Activated naive CD8-positive, alpha-beta T cell treated with anti-CD3 and anti-CD28 coated beads, Interleukin-2, amount 10 ng/mL, durations not matched to agents 7 days and 5 days (primary cell): ENCODE measurements around the gene UBE2G1. TPM values are rescaled to one million over a fixed set of nuclear protein-coding genes. Genes with fewer than 3 reads are reported as not detected.
"Not testable (repeated sequence)": the region's sequence is repeated elsewhere in the genome, so short reads cannot be mapped to it uniquely, and the experiment has no call there.

Experiments
- ATAC-seq: fragments of 150-1000 bp; cut with Tn5 transposase; one replicate; pipeline ENCODE4 v1.10.0; 2021; ENCODE audit warnings: low read depth, moderate library complexity
- POLR2A ChIA-PET: fragments of 350-600 bp; sonication (Branson Sonifier 250); formaldehyde crosslinking; loops from one replicate; lab custom pipeline; 2021; ENCODE audit warnings: antibody characterized with exemption; lab: Charles Lee
- DNase-seq: peaks from one replicate; pipeline ENCODE4 v3.0.0; 2021
- H3K27ac Mint-ChIP-seq: one replicate; pipeline ENCODE4 v1.8.0; 2022; ENCODE audit warnings: mild to moderate bottlenecking, mixed read lengths
- H3K27me3 Mint-ChIP-seq: one replicate; pipeline ENCODE4 v1.8.0; 2022; ENCODE audit warnings: mild to moderate bottlenecking, moderate library complexity, mixed read lengths
- H3K36me3 Mint-ChIP-seq: one replicate; pipeline ENCODE4 v1.8.0; 2021; ENCODE audit warnings: mild to moderate bottlenecking, mixed read lengths
- H3K4me1 Mint-ChIP-seq: one replicate; pipeline ENCODE4 v1.8.0; 2021; ENCODE audit warnings: mixed read lengths
- H3K4me3 Mint-ChIP-seq: one replicate; pipeline ENCODE4 v1.8.0; 2022; ENCODE audit warnings: mild to moderate bottlenecking, moderate library complexity, mixed read lengths
- H3K9me3 Mint-ChIP-seq: one replicate; pipeline ENCODE4 v1.8.0; 2021; ENCODE audit warnings: mixed read lengths
- total RNA-seq, 2 experiments: library from RNA; stranded (reverse); gene quantifications; one replicate each; pipeline ENCODE4 v1.2.3, GENCODE V29; 2021

UBE2G1 gene
- total RNA-seq, 2 experiments from 2014 or later: 65.6 to 69.4 TPM

GRCh38 chr17:4262703-4263102, 103.8 kb downstream of the UBE2G1 start:
- no peaks in the 10 kb centered on the region for H3K27me3 Mint-ChIP-seq
- POLR2A ChIA-PET: interaction anchor here (0.6 to 1.9 kb wide), 4 partner anchors 16 to 1966 kb away, joined by 3 to 8 read pairs (median 5); partner anchors contain the start of gene UBE2G1
- peak overlapping the region; percentile 81 for H3K4me3 Mint-ChIP-seq
- peaks cover 7% of the 10 kb centered on the region for H3K9me3 Mint-ChIP-seq
- DNase-seq (no peak), ATAC-seq (no peak)
- peak overlapping the region; percentile 79 for H3K27ac Mint-ChIP-seq
- H3K4me1 Mint-ChIP-seq: peaks cover 39% of the 10 kb centered on the region
- peaks cover 41% of the 10 kb centered on the region for H3K36me3 Mint-ChIP-seq

DNA sequence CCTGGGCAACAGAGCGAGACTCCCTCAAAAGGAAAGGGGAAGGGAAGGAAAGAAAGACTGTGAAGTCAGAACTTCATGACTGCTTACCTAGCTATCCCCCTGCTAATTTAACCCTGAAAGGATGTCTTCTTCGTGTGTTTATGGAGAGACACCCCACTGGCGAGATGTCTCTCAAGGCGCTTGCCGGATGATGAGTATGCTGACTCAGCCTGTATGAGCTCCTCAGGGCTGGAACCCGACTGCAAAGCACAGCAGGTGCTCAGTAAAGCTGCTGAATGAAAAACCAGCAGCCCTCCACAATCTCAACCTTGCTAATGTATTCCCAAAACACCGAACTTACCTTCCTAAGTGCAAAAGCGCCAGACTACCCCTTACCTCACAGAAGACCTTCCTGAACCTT, 105.0 kb downstream of the UBE2G1 start:
- Mint-ChIP-seq H3K9me3 (peaks cover 7% of the 10 kb centered on the region), H3K4me3 (peak overlapping the region; percentile 51), H3K36me3 (peaks cover 53% of the 10 kb centered on the region), H3K4me1 (peaks cover 46% of the 10 kb centered on the region), H3K27ac (peak overlapping the region; percentile 60), H3K27me3 (no peaks in the 10 kb centered on the region)
- DNase-seq: no peak
- no peak for ATAC-seq
- POLR2A ChIA-PET: interaction anchor here (0.6 kb wide), 1 partner anchor 9 kb away, joined by 5 read pairs; no protein-coding TSS in a partner anchor

DNA sequence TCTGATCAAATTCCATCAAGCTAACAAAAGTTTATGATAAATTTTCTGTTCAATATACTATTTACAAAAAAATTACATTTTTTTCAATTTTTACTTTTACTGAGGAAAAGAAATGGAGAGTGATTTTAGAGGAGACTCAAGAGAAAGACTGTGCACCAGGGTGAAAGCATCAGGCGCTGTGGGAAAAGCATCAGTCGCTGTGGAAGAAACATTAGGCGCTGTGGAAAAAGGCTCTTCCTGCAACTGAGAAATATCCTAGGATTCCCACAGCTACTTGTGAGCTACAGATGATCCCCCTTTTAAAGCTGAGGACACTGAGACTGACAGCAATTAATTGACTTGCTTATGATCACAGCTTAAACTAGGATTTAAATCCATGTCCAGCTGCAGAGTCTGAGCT, 107.6 kb downstream of the UBE2G1 start:
- Mint-ChIP-seq H3K27me3 (no peaks in the 10 kb centered on the region), H3K4me1 (peaks cover 38% of the 10 kb centered on the region)
- POLR2A ChIA-PET: no interaction called here

GRCh38 chr17:4256952-4257351, 109.5 kb downstream of the UBE2G1 start:
- Mint-ChIP-seq H3K27me3 (no peaks in the 10 kb centered on the region), H3K4me1 (peaks cover 32% of the 10 kb centered on the region), H3K36me3 (peaks cover 56% of the 10 kb centered on the region), H3K4me3 (no peak overlapping the region), H3K27ac (no peak overlapping the region), H3K9me3 (peaks cover 8% of the 10 kb centered on the region)
- DNase-seq (no peak), ATAC-seq (no peak)
- POLR2A ChIA-PET: interaction anchor here (0.6 kb wide), 1 partner anchor 9 kb away, joined by 3 read pairs; no protein-coding TSS in a partner anchor

More for the DNA sequence above, 107.6 kb downstream of the UBE2G1 start:
- peaks cover 59% of the 10 kb centered on the region for H3K36me3 Mint-ChIP-seq
- H3K4me3 Mint-ChIP-seq: no peak overlapping the region
- H3K27ac Mint-ChIP-seq: no peak overlapping the region
- H3K9me3 Mint-ChIP-seq: peaks cover 8% of the 10 kb centered on the region
- no peak for ATAC-seq
- DNase-seq: no peak

DNA sequence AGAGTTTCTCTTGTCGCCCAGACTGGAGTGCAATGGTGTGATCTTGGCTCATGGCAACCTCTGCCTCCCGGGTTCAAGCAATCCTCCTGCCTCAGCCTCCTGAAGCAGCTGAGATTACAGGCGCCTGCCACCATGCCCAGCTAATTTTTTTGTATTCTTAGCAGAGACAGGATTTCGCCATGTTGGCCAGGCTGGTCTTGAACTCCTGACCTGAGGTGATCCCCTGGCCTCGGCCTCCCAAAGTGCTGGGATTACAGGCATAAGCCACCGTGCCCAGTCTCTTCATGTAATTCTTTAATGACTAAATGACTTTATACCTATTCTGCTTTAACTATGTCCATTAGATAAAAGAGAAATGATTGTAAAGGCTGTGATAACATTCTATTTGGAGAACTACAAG, 111.2 kb downstream of the UBE2G1 start:
- not testable (repeated sequence) for H3K4me3 Mint-ChIP-seq, H3K27ac Mint-ChIP-seq

GRCh38 chr17:4250887-4251286, 115.6 kb downstream of the UBE2G1 start:
- Mint-ChIP-seq H3K36me3 (peaks cover 10% of the 10 kb centered on the region), H3K4me3 (no peak overlapping the region), H3K9me3 (no peaks in the 10 kb centered on the region), H3K27ac (peak overlapping the region; percentile 23), H3K27me3 (no peaks in the 10 kb centered on the region), H3K4me1 (peaks cover 32% of the 10 kb centered on the region)
- DNase-seq (no peak), ATAC-seq (no peak)
- POLR2A ChIA-PET: no interaction called here

More for the DNA sequence above, 111.2 kb downstream of the UBE2G1 start:
- ATAC-seq, H3K9me3 Mint-ChIP-seq, DNase-seq, H3K27me3 Mint-ChIP-seq: not testable (repeated sequence)
- POLR2A ChIA-PET: interaction anchor here (0.7 kb wide), 1 partner anchor 52 kb away, joined by 3 read pairs; no protein-coding TSS in a partner anchor
- peaks cover 39% of the 10 kb centered on the region for H3K36me3 Mint-ChIP-seq
- H3K4me1 Mint-ChIP-seq: peaks cover 29% of the 10 kb centered on the region

DNA sequence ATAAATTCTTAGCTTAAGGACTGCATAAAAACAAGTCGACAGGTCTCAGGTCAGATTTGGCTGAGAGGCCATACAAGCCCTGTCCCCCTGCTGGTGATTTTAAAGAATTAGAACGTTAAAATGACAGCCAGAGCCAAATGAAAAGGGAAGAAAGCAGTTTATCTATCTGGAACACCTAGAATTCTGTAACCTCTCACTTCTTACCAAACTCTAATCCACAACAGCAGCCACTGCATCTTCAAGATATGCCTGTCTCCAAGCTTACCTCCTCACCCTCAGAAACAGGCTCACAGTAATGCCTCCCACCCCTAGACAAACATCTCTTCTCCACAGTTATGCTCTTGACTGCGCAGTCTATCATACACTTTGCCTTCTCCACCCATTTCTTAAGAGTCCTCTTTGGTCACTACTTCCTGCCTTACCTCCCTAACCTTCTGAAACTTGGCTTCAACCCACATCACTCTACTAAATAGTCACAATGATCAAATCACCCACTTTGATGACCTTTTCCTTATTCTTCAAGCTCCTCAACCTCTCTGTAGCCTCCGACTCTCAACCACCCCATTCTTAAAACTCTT, 116.9 kb downstream of the UBE2G1 start:
- H3K9me3 Mint-ChIP-seq: no peaks in the 10 kb centered on the region
- H3K27me3 Mint-ChIP-seq: no peaks in the 10 kb centered on the region
- ATAC-seq (no peak), DNase-seq (no peak)
- H3K4me1 Mint-ChIP-seq: peaks cover 38% of the 10 kb centered on the region
- peaks cover 9% of the 10 kb centered on the region for H3K36me3 Mint-ChIP-seq
- H3K4me3 Mint-ChIP-seq: no peak overlapping the region
- peak overlapping the region; percentile 12 for H3K27ac Mint-ChIP-seq
- POLR2A ChIA-PET: no interaction called here

DNA sequence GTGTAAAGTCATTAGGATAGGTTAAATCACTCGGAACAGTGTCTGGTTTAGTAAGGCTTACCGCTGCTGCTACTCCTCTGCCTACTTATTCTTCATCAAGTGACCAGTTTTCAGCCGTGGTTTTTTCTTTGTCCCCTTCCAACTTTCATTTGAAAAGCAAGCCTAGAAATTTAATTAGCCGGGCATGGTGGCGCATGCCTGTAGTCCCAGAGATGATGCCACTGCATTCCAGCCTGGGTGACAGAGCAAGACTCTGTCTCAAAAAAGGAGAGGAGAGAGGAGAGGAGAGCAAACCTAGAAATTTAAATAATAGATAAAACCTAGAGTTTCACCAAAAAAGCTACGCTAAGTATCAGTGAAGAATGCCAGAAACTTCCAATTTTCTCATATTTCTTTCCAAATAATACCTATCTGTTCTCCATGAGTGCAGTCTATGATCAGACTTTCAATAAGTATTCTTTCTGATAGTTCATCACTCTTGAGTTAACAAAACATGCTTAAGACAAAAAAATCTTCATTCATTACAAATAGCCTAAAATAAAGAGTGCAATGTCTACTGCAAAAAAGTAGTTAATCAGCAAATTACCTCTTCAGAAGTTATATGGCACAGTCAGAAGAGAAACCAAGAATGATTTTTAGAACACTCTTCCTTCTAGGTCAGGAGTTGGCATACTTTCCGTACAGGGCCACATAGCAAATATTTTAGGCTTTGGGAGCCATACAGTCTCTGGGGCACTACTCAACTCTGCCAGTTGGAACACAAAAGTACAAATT, 117.8 kb downstream of the UBE2G1 start:
- ATAC-seq (no peak), DNase-seq (no peak)
- POLR2A ChIA-PET: interaction anchor here (0.6 kb wide), 1 partner anchor 8 kb away, joined by 3 read pairs; no protein-coding TSS in a partner anchor
- peaks cover 9% of the 10 kb centered on the region for H3K36me3 Mint-ChIP-seq
- H3K4me3 Mint-ChIP-seq: no peak overlapping the region
- no peaks in the 10 kb centered on the region for H3K9me3 Mint-ChIP-seq
- peaks cover 38% of the 10 kb centered on the region for H3K4me1 Mint-ChIP-seq
- no peaks in the 10 kb centered on the region for H3K27me3 Mint-ChIP-seq
- no peak overlapping the region for H3K27ac Mint-ChIP-seq

DNA sequence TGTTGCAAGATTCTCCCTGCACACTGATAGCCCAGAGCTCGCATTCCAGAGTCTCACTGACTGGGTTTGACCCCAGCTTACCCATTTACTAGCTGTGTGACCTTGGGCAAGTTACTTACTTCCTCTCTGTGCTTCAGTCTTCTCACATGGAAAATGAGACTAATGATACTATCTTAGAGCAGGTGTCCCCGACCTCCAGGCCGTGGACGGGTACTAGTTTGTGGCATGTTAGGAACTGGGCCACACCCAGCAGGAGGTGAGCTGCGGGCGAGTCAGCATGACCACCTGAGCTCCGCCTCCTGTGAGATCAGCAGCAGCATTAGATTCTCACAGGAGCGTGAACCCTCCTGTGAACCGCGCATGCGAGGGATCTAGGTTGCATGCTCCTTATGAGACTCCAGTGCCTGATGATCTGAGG, 118.5 kb downstream of the UBE2G1 start:
- Mint-ChIP-seq H3K4me1 (peaks cover 34% of the 10 kb centered on the region), H3K36me3 (peaks cover 5% of the 10 kb centered on the region), H3K4me3 (no peak overlapping the region), H3K27me3 (no peaks in the 10 kb centered on the region), H3K9me3 (no peaks in the 10 kb centered on the region), H3K27ac (no peak overlapping the region)
- ATAC-seq (no peak), DNase-seq (no peak)
- POLR2A ChIA-PET: interaction anchor here (0.6 to 1.6 kb wide), 2 partner anchors 9 to 15 kb away, joined by 3 to 5 read pairs; partner anchors contain the start of gene ANKFY1

DNA sequence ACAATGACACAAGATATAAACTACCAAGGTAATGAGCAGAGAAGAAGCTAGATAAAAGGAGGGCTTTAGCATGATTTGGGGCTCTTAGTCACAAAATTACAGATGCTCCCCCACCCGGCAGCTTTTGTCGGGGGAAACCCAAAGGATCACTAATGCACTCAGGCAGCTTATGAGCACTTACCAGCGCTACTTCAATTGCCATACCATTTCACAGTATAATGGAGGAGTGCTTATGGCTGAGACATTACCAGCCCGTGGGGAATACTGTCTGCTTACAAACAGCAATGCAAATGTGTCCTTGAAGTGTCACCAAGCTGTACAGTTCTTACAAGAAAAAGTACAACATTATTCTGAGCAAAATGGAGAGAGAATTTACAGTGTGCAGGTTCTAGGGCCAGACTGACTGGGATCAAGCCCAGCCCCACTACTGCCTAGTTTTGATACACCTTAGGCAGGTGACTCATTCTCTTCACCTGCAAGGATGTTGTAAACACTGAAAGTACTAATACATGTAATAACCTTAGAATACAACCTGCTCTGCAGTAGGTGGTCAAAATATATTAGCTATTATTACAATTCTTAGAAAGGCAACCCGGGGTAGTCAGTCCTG, 119.0 kb downstream of the UBE2G1 start:
- ATAC-seq (no peak), DNase-seq (no peak)
- Mint-ChIP-seq H3K4me3 (no peak overlapping the region), H3K27me3 (no peaks in the 10 kb centered on the region), H3K9me3 (no peaks in the 10 kb centered on the region), H3K4me1 (peaks cover 34% of the 10 kb centered on the region), H3K27ac (no peak overlapping the region), H3K36me3 (peaks cover 5% of the 10 kb centered on the region)
- POLR2A ChIA-PET: interaction anchor here (0.6 to 1.6 kb wide), 2 partner anchors 9 to 16 kb away, joined by 3 to 5 read pairs; partner anchors contain the start of gene ANKFY1

DNA sequence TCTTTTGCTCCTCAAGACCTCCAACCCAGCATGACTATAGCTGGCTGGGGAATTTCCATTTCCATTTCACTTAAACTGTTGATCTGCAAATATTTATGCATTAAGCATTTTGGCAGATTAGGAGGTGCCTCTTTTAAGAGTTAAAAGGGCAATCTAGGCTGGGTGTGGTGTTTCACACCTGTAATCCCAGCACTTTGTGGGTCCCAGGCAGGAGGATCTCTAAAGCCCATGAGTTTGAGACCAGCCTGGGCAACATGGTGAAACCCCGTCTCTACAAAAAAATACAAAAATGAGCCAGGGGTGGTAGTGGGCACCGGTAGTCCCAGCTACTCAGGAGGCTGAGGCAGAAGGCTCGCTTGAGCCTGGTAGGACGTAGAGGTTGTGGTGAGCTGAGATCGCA, 119.8 kb downstream of the UBE2G1 start:
- no peak overlapping the region for H3K4me3 Mint-ChIP-seq
- POLR2A ChIA-PET: interaction anchor here (1.6 kb wide), 1 partner anchor 17 kb away, joined by 5 read pairs; the partner anchor contains the start of gene ANKFY1
- H3K36me3 Mint-ChIP-seq: peaks cover 9% of the 10 kb centered on the region

DNA sequence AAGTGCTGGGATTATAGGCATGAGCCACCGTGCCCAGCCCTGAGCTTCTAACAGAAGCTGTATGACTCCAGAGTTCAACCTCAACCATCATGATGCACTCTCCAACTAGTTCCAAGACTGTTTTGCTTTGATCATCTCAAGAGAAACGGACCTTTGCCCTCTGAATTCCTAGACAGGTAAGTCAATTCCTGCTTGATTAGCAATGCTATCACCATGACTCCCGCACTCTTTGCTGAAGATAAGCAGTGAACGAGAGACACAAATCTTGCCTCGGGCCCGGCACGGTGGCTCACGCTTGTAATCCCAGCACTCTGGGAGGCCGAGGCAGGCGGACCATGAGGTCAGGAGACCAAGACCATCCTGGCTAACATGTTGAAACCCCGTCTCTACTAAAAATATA, 124.9 kb downstream of the UBE2G1 start:
- no peak overlapping the region for H3K27ac Mint-ChIP-seq
- POLR2A ChIA-PET: no interaction called here
- peaks cover 9% of the 10 kb centered on the region for H3K4me1 Mint-ChIP-seq
- ATAC-seq: no peak
- H3K27me3 Mint-ChIP-seq: no peaks in the 10 kb centered on the region
- peaks cover 17% of the 10 kb centered on the region for H3K36me3 Mint-ChIP-seq
- H3K9me3 Mint-ChIP-seq: no peaks in the 10 kb centered on the region
- no peak overlapping the region for H3K4me3 Mint-ChIP-seq
- no peak for DNase-seq

More for the DNA sequence above, 119.8 kb downstream of the UBE2G1 start:
- H3K27me3 Mint-ChIP-seq: no peaks in the 10 kb centered on the region
- H3K4me1 Mint-ChIP-seq: peaks cover 34% of the 10 kb centered on the region
- ATAC-seq (no peak), DNase-seq (no peak)
- H3K27ac Mint-ChIP-seq: no peak overlapping the region
- no peaks in the 10 kb centered on the region for H3K9me3 Mint-ChIP-seq

DNA sequence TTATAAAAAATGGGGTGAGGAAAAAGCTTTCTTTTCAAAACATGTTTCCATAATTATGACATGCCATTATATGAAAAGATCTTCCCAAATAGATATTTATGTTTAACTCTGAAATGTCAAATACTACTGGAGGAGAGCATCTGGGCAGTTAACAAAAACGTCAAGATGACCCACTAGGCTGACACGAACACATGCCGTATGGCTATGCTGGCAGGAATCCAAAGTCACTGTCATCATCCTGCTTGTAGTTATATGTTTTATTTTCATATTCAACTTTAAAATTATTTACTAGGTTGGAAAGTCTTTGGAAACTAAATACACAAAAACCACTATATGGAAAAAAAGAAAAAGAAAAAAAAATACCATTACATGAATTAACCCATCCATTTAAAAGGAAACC, 130.0 kb downstream of the UBE2G1 start:
- no peak for ATAC-seq
- no peak for DNase-seq
- Mint-ChIP-seq H3K4me3 (no peak overlapping the region), H3K4me1 (peaks cover 18% of the 10 kb centered on the region), H3K27me3 (no peaks in the 10 kb centered on the region), H3K27ac (no peak overlapping the region), H3K36me3 (peaks cover 22% of the 10 kb centered on the region), H3K9me3 (no peaks in the 10 kb centered on the region)
- POLR2A ChIA-PET: no interaction called here
